HG03097 (cell line): Measurements from ENCODE around the gene RNLS.

Source experiments
- ATAC-seq: cut with Tn5 transposase; IDR thresholded peaks from one replicate; pipeline ENCODE4 v1.9.1; 2021; ENCODE audit not compliant: unreplicated experiment, low FRiP score

RNLS gene

DNA sequence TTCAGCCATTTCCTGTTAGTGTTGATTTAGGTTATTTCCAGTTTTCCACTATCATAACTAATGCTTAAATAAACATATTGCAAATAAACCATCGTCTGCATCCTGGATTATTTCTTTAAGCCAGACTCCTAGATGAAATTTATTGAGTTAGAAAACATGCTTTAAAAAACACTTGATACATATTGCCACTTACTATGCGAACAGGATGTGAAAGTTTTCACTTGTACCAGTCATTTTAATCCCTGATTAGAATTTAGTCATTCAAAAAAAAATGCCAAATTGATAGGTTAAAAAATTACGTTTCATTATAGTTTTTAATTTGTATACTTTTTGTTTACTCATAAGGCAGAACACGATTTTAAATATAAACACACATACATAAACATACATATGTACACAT, 309.6 kb downstream of the RNLS start:
- no peak for ATAC-seq

DNA sequence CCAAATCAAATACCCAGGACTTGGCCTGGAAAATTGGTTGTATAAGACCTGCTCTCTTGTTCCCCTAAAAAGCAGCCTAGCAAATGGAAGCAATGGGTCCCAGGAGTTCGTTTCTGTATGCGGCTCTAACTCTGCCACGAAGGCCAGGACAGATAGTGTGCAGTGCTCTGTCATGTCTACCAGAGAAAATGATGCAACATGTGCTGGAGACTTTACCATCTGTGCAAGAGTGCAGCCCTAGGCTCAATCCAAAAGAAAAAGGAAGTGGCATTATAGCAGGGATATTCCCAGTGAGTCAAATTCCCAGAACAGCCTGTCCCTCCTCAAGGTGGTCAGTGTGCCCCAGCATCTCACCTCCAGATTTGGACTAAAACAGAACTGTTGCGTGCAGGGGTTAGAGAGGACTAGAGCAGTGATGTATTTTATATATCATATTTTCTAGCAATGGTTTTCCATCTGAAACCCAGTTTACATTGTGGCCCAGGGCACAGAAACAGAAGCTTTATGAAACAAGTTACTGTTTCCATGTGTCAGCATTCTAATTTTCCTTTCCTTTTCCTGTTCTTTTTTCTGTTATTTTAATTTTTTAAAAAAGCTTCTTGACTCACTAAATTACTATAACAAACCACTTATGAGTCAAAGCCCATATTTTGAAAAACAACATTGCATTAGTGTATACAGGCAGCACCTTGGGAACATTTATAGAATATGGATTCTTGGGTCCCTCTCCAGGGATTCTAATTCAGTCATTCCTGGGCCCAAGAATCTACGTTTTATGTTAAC, 311.2 kb downstream of the RNLS start:
- peak; percentile 18 for ATAC-seq

DNA sequence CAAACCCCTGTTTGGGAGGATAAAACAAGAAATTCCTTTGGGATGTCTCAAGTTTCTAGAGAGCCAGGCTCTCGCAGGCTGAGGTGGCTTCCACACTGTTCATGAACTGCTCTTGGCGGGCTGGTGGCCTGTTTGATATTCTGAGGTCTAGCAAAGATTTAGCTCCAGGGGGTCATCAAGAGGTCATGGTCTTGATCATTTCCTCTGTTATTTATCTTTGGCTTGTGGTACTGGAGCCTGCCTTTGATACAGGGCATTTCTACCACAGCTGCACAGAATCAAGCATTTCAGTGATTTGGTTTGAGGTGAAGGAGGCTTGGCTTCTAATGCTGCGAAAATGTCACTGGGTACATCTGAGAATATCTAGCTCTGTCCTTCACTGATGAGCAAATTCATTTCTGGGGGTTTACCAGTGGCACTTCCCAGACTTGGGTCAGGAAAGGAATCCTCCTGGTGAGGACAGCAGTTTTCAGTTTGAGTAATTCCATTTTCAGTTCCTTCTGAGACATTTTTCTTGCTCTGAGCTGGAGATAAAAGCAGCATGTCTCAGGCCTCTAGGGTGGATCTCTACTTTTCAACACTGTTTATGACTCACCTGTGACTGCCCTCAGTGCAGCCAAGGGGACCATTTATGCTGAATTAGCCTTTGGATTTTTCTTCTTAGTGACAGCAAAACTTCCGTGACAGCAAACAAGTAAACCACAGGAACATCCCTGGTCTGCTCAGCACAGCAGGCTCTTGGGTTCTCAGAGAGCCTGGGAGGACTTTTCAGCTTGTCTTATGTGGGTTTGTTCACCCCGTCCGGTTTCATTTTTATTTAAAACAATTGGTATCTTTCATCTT, 312.0 kb downstream of the RNLS start:
- ATAC-seq = peak; percentile 89

DNA sequence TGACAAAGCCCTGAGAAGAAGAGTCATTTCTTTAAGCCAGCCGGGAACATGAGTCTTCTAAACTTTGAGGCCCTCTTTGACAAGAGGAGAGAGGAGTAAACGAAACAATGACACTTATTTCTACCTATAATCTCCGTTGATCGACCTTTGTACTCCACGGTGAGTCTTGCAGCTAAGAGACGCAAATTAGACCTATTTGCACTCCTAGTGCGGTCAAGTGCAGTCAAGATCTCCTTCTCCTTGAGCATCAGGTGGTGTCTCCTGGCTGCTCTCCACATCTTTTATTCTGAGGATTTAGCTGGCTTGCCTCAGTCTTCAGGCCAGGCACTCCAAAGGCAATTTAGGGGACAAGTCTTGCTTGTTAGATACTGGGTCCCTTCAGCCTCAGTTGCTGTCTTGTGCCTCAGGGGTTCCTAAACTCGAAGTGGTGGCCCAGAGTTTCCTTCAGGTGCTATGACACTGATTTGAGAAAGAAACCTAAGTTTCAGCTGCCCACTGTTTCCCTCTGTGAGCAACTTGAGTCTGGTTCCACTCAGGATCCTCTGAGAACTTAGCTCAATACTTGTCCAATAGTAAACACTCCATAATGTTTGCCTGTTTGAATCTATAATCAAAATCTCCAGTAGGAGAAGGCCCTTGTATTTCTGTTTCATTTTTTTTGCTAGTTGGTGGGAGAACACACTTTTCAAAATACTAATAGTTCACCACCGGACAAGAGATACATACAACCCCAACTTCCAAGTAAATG, 312.9 kb downstream of the RNLS start:
- ATAC-seq = no peak

DNA sequence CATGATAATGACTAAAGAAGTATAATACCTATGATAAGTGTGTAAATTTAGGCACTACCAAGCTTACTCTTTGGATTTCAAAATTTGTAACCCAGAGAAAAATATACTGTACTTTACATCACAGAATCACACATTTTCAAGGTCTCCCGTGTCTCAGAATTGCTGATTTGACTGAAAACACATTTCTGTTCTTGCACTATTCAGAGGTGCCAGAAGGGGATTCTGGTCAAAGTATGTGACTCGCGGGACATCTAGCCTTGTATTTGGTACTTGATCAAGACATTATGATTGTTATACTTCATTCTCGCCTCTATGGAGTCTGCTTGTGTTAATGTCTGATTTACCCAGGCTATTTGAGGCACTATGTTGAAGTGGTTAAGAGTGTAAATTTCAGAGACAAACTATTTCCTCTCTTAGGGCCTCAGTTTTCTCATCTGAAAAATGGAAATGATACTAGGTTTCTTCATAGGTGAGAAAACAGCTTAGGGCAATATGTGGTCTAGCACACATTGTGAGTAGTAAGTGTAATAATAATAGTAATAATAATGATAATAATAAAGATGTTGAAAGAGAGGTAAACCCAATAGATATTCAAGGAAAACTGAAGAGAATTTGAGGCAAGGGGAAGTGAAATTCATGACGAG, 320.4 kb downstream of the RNLS start:
- no peak for ATAC-seq

DNA sequence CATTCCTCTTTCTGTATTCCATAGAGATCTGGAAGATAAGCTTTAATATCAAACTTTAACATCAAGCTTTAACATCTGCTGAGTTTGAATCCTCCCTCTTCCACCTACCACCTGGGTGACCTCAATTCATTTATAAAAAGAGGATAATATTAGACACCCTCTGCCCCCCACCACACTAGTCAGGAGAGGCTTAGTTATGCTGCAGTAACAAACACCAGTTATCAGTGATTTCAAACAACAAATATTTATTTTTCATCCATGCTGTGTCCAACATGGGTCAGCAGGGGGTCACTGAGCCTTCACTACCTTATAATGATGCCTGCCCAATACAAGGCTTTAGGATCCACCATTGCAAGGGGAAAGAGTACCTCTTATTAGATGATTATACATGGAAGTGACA, 322.0 kb downstream of the RNLS start:
- ATAC-seq = no peak

DNA sequence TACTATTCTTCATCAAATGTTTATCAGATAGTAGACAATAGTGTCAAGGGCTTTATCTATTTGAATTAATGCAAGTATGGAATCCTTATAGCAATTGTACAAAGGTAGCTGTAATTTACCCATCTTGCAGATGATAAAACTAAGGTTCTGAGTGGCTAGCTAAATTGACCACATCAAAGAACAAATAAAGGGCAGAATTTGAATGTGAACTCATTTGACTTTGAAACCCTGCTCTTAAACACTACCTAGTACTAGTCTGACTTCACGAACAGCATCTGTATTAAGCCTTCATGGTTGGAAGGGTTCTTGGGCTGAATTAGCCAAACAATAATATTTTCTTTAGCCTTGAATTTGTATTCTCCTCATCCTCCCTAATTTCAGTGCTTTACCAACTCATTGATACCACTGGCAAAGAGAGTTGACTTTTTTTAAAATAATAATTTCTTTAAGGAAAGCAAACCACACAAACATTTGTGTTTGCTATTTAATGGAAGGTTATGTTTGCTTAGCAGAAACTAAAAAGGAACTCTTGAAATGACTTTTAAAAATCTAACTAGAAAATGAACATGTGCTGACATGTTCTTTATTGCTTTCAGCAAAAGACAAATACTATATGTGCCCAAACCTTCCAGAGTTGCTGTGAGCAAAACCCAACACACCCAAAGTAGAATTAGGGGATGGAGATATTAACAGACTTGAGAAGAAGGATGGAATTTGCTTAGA, 322.6 kb downstream of the RNLS start:
- no peak for ATAC-seq

DNA sequence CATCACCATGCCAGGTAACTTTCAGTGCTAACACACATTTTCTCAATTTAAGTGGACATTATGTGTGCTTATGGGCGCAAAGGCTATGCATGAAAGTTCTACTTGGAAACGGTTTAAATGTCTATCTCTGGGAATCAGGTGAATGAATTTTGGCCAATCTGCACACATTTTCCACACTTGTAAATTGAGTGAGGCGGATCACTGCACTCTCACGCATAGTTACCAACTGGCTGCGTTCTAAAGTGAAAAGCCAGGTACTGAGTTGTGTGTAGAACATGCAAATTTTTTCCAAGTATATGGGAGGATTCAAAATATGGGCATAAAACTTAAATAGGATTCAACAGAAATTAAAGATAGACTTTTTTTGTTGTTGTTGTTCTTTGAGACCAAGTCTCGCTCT, 323.7 kb downstream of the RNLS start:
- no peak for ATAC-seq

DNA sequence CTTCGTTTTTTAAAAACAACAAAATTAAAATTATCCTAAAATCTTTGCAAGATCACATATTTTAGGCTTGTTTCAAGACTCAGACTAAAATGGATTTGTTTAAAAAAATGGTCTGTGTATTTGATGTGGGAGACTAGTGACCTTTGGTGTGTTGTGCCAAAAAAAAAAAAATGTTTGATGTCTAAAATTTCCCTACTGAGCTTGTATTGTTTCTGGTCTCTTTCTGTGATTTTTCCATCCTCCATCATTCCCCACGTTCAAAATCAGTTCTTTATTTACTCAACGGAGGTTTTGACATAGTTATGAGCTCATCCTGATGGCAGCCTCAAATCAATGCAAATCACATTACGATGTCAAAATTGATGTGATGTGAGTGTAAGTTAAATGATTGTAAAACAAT, 326.2 kb downstream of the RNLS start:
- no peak for ATAC-seq

DNA sequence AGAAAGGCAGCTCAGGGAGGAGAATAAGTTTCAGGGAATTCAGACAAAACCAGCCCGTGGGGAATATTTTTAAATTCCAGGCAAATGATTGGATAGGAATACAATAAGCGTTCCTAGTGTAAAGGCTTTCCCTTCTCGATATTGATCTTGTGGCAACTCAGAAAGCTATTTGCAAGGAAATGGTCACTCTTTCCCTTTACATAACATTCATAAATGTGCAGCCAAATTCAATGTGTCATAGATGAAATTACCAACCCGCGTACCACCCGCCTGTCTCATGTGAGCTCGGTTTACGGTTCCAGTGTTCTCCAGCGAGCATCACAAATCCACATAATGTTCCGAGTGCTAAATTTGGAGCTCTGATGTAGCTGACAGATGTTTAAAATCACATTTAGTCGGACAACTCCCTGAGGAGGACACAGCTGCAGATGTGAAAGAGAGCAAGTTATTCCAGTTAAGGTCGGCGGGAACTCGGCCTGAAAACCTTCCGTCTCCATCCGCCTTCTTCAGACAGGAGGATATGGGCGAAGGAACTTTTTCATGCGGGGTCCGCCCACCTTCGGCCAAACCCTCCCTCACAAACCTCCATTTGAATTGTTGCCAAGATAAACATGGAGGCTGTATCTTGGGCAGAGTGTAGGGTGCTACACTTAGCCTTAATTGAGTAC, 327.0 kb downstream of the RNLS start:
- no peak for ATAC-seq

DNA sequence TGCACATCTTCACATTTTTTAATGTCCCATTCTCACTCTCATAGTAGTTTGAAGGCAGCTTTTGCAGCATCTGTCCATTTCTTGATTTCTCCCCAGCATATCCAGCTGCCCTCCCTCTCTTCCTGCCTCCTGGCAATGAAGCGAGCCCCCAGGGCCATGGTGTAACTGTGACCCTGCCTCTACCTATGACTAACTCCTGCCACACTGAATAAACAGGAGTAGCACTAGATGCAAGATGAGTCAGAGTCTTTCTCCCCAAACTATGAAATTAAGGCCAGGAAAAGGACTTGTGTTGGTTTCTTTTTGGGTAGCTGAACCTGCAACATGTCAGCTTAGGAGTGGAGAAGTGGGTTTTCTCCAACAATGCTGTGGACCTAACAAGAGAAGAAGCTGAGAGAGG, 329.0 kb downstream of the RNLS start:
- ATAC-seq = no peak

DNA sequence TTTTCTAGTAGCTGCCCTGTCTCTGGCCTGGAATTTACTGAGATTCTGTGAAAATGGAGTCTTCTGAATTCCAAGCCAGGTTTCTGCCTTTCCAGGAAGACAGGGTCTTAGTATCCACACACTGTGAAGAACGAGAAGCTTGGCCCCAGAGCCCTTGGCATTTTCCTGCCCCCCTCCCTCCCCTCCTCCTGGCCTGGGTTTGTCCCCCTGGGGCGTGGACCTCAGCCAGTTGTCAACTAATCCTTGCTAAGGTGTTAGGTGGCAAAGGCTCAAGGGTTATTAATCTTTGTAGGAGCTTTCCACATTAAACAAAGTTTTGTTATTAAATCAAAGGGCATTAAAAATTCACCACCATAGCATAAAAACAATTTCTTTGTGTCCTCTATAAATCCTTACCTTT, 329.5 kb downstream of the RNLS start:
- ATAC-seq = no peak

DNA sequence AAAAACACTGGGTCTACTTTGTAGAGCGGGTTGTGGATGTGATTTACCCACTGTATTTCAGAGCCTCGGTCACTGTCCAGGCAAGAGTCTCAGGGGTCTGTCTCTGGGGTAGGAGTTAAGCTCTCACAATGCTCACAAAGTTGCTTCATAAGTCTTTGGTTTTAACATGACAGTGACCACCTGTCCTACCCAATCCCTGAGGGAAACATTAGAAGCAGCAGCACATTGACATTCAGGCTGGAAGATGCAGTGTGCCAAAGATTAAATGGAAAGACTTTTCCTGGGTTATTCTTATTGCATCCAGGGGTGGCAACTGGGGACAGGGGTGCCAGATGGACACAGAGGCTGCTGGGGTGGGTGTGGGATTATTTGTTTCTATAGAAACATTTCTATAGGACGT, 330.0 kb downstream of the RNLS start:
- no peak for ATAC-seq

DNA sequence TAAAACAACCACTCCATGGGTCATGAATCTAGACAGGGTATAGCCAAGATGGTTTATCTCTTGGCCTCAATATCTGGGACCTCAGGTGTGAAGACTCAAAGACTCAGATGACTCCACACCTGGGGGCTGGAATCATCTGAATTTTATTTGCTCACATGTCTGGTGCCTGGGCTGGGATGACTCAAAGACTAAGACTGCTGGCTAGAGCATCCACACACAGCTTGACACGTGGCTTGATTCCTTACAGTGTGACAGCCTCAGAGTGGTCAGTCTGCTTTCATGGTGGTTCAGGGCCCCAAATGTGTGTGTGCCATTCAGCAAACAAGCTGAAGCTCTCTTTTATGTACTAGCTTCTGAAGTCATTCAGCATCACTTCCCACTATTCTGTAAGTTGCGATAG, 333.7 kb downstream of the RNLS start:
- ATAC-seq = no peak

DNA sequence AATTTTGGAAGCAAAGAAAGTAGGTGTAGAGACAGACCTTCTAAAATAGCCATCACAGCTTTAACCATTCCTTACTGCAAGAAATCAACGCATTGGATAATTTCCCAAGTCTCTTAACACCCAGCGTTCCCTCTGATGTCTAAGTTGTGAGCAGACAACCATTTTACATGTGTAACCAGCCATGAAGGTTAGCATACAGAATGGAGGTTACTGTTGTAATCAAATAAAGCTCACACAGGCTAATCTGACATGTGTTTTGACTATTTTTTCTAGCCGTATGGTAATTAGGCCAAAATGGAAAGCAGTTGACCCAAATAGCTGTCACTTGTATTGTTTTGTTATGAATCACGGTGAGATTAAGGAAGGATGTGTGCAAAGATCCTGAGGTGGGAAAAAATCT, 336.4 kb downstream of the RNLS start:
- ATAC-seq = no peak

DNA sequence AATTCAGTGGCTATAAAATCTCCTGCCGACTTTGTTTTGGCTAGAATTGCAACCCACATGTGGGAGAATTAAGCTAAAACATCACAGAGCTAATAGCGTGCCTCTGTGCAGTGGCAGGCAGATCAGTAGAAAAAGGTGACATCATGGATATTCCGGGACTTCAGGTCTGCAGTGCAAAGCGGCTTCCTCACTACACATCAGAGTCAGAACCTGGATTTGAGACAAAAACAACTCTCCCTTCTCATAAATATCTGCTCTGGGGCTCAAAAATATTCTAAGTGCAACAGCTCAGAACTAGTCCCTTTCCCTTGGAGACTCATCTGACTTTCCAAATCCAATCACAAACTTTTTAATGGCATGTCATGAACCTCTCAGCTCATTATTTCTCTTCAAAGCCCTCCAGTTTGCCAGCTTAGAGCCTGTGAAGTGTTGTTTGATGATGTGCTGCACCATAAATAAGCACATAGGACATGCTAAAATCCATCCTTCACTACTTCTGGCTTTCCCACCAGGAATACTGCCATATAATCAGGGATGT, 337.1 kb downstream of the RNLS start:
- ATAC-seq = no peak

DNA sequence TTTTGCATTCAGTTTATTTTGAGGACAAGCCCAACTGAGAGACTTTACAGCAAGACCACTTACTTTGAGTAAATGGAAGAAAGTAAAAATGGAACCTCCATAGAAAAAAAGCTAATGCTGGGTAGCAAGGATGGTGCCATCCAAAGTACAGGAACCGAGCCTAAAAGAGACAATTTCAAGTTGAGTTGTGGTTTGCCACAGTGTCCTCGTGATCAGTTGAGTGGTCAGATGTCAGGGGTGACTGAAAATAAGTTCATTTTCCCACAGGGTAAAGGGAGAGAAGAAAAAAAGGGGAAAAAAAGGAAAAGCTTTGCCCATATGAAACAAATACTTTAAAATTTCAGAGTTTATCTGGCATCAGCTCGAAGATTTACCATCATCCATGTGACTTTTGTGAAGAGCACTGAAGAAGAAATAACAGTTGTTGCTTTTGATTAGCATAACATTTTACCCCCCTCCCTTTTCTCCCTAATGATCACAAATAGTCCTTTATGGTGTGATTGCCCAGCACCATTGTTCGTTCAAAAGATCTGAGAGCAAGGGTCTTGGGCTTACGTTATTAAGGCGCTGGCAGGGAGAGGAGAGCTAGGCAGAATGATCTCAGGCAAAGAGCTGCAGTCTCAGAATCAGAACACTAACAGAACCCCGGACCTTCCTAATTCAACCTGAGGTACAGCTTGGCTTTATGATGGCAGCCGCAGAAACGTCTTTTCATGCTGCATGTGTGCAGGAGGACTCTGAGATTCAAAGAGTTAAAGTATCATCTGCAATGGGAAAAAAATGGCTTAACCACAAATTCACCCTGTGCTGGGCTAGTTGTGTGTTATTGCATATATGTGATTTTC, 338.1 kb downstream of the RNLS start:
- ATAC-seq = no peak
